Gastrocnemius medialis (tissue), 4 donors: ENCODE results near the gene RASSF4. TPM values are rescaled to one million over a fixed set of nuclear protein-coding genes. Genes with fewer than 3 reads are reported as not detected.

Source experiments
- ATAC-seq, 2 donors: fragments of 150-250 bp; one replicate each; pipeline ENCODE4 v1.9.1; 2016
- DNase-seq, 2 donors: peaks; one replicate each; pipeline ENCODE4 v3.0.0-alpha.2; 2019
- H3K27ac ChIP-seq, 4 donors: fragments of 200-600 bp; sonication (generic); 1 replicate in 1 of 4; 2 replicates in 3 of 4; pipeline ENCODE4 v1.5.1; 2016 to 2018; ENCODE audit warnings: mild to moderate bottlenecking in 2 of 4, moderate library complexity in 1 of 4
- H3K27me3 ChIP-seq, 3 donors: fragments of 200-600 bp; sonication (generic) in 2 of 3; 1 replicate in 1 of 3; 2 replicates in 2 of 3; pipeline versions ENCODE4 v1.5.1 to v1.6.0; 2016 to 2019; ENCODE audit warnings: mild to moderate bottlenecking in 1 of 3, moderate library complexity in 1 of 3
- H3K36me3 ChIP-seq, 2 donors: fragments of 200-600 bp; sonication (generic) in 1 of 2; one replicate each; pipeline ENCODE4 v1.5.1; 2017 to 2018
- H3K4me1 ChIP-seq, 2 donors: fragments of 200-600 bp; sonication (generic) in 1 of 2; one replicate each; pipeline ENCODE4 v1.5.1; 2016 to 2017; ENCODE audit warnings: mild to moderate bottlenecking in 2 of 2
- H3K4me3 ChIP-seq, 4 donors: fragments of 200-600 bp; sonication (generic) in 3 of 4; 1 replicate in 1 of 4; 2 replicates in 3 of 4; pipeline ENCODE4 v1.5.1; 2016 to 2019; ENCODE audit warnings: mild to moderate bottlenecking in 2 of 4
- H3K9me3 ChIP-seq, 3 donors: fragments of 200-600 bp; sonication (generic) in 2 of 3; 1 replicate in 1 of 3; 2 replicates in 2 of 3; pipeline ENCODE4 v1.5.1; 2016 to 2019
- POLR2A ChIP-seq, 2 donors: fragments of 450-650 bp; IDR thresholded peaks; one replicate each; pipeline ENCODE4 v1.6.1; 2017; ENCODE audit warnings: antibody characterized with exemption in 2 of 2, mild to moderate bottlenecking in 2 of 2, moderate library complexity in 2 of 2
- in situ Hi-C, 4 donors: fragments of 200-750 bp; cut with MboI; loops; one replicate each; pipeline versions ENCODE4 v1.15.0 to v1.8.0; 2017; ENCODE audit warnings: low sequenced_read_pairs in 4 of 4
- intact Hi-C: fragments of 100-400 bp; cut with DNase I; formaldehyde crosslinking; loops from one replicate; pipeline ENCODE4 v1.15.1; 2023; ENCODE audit warnings: low total_unique reads
- total RNA-seq, 4 donors: library from RNA; depleted of rRNA; stranded (reverse); fragments of >200 nt; gene quantifications; one replicate each; pipeline versions ENCODE4 v1.1.0 to v1.2.3, GENCODE V29; 2016
- TF ChIP-seq, protein P1 (sequence below), 5 experiments: fragments of 450-650 bp in 3 of 5; fragments of 200-600 bp in 2 of 5; sonication (generic) in 2 of 5; IDR thresholded peaks in 4 of 5; conservative IDR thresholded peaks in 1 of 5; 1 replicate in 4 of 5; 2 replicates in 1 of 5; pipeline ENCODE4 v1.5.1; 2016 to 2019; ENCODE audit warnings: antibody characterized with exemption in 5 of 5, mild to moderate bottlenecking in 3 of 5, moderate library complexity in 3 of 5

The RASSF4 gene
- total RNA-seq, 4 donors from 2014 or later = 9.4 to 39.7 (median 24.0) TPM

DNA sequence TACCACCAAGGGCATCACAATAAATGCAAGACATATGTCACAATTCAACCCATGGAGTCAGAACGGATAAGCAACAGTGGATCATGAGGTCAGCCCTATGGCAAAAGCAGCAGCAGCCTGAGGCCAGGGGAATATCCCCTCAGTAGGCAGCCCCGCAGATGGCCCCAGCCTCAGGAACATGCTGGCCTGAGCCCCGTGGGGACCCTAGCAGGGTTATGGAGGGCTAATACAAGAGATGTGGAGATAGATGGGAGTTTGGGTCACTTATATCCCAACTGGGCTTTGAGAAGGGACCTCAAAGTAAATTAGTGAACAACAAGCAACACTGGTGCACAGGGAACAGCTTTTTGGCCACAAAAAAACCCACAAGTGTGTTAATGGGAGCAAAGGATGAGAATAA lies 39.4 kb upstream of the RASSF4 start:
- Histone ChIP-seq H3K27me3 (no peaks in the 10 kb centered on the region), H3K9me3 (no peaks in the 10 kb centered on the region), H3K4me1 (no peaks in the 10 kb centered on the region), H3K36me3 (no peaks in the 10 kb centered on the region), H3K4me3 (no peak overlapping the region), H3K27ac (no peak overlapping the region)
- no peak for DNase-seq
- in situ Hi-C loops = no loop called here
- ATAC-seq = no peak
- intact Hi-C loops = no loop called here
- TF ChIP-seq POLR2A (IDR thresholded peaks at IDR 0.05) = no peak
- TF ChIP-seq, protein P1, sequence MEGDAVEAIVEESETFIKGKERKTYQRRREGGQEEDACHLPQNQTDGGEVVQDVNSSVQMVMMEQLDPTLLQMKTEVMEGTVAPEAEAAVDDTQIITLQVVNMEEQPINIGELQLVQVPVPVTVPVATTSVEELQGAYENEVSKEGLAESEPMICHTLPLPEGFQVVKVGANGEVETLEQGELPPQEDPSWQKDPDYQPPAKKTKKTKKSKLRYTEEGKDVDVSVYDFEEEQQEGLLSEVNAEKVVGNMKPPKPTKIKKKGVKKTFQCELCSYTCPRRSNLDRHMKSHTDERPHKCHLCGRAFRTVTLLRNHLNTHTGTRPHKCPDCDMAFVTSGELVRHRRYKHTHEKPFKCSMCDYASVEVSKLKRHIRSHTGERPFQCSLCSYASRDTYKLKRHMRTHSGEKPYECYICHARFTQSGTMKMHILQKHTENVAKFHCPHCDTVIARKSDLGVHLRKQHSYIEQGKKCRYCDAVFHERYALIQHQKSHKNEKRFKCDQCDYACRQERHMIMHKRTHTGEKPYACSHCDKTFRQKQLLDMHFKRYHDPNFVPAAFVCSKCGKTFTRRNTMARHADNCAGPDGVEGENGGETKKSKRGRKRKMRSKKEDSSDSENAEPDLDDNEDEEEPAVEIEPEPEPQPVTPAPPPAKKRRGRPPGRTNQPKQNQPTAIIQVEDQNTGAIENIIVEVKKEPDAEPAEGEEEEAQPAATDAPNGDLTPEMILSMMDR (IDR thresholded peaks at IDR 0.05 in 4 of 5, conservative IDR thresholded peaks at IDR 0.05 in 1 of 5) = no peak

DNA sequence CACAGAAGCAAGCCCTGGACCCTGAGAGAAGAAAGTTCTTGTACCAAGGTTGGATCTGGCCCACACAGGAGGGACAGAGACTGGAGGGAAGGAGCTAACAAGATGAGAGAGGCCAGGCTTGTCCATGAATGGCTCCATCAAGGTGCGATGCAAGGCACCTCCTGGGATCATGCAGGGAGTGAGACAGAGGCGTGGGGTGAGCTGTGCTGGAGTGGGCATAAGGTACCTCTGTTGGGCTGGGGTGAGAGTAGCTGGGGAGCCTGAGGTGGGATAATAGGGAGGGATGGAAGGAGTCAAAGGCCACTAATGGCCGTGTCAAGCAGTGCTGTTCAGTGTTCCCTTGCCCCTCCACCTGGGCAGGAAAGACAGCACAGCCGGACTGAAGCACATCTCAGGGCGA lies 38.5 kb upstream of the RASSF4 start:
- no peak for DNase-seq
- Histone ChIP-seq H3K27me3 (no peaks in the 10 kb centered on the region), H3K36me3 (no peaks in the 10 kb centered on the region), H3K4me1 (no peaks in the 10 kb centered on the region), H3K27ac (no peak overlapping the region), H3K9me3 (no peaks in the 10 kb centered on the region), H3K4me3 (no peak overlapping the region)
- no peak for TF ChIP-seq POLR2A (IDR thresholded peaks at IDR 0.05)
- TF ChIP-seq, protein P1 (IDR thresholded peaks at IDR 0.05 in 4 of 5, conservative IDR thresholded peaks at IDR 0.05 in 1 of 5) = no peak
- in situ Hi-C loops (no loop called here), intact Hi-C loops (no loop called here)
- no peak for ATAC-seq

DNA sequence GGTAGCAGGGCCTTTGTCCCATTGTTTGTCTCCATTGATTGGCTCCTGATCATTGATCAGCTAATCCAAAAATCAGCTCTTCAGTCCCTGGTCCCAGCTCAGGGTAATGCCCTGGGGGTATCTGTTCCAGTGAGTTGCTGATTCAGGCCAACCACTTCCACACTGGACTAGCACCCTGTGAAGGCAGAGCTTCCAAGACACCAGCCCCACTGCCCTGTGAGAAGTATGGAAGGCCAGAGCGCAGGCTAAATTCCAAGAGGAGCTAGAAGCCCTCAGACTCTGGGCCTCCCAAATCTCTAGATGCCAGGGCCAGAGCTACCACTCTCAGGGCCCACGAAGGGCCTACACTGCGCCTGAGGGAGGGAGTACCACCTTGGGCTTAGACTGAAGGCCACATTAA lies 38.1 kb upstream of the RASSF4 start:
- Histone ChIP-seq H3K4me1 (no peaks in the 10 kb centered on the region), H3K27me3 (no peaks in the 10 kb centered on the region), H3K4me3 (no peak overlapping the region), H3K36me3 (no peaks in the 10 kb centered on the region), H3K9me3 (no peaks in the 10 kb centered on the region), H3K27ac (no peak overlapping the region)
- ATAC-seq (no peak), DNase-seq (no peak)
- no peak for TF ChIP-seq POLR2A (IDR thresholded peaks at IDR 0.05)
- TF ChIP-seq, protein P1 (IDR thresholded peaks at IDR 0.05 in 4 of 5, conservative IDR thresholded peaks at IDR 0.05 in 1 of 5) = no peak
- in situ Hi-C loops = no loop called here
- intact Hi-C loops = no loop called here

DNA sequence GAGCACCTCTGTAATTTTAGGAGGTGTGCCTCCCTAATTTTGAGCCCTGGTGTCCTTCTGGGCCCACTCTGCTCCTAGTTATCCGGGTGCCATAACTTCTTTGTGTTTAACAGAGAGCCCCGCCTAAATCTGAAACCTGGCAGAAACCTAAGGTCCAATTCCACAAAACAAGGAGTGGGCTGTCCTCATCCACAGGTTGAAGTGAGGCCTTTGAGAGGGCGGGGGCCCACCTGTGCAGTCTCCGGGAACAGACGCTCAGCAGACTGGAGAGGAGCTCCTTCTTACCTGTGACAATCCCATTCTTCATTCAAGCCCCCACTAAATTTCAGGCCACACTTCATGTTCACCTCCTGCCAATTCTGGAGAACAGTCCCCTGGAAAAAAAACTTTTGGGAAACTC lies 37.6 kb upstream of the RASSF4 start:
- Histone ChIP-seq H3K9me3 (no peaks in the 10 kb centered on the region), H3K4me3 (no peak overlapping the region), H3K27ac (no peak overlapping the region), H3K36me3 (no peaks in the 10 kb centered on the region), H3K27me3 (no peaks in the 10 kb centered on the region), H3K4me1 (no peaks in the 10 kb centered on the region)
- no peak for DNase-seq
- in situ Hi-C loops = no loop called here
- TF ChIP-seq, protein P1 (IDR thresholded peaks at IDR 0.05 in 4 of 5, conservative IDR thresholded peaks at IDR 0.05 in 1 of 5) = no peak
- no peak for TF ChIP-seq POLR2A (IDR thresholded peaks at IDR 0.05)
- no peak for ATAC-seq
- intact Hi-C loops = no loop called here

DNA sequence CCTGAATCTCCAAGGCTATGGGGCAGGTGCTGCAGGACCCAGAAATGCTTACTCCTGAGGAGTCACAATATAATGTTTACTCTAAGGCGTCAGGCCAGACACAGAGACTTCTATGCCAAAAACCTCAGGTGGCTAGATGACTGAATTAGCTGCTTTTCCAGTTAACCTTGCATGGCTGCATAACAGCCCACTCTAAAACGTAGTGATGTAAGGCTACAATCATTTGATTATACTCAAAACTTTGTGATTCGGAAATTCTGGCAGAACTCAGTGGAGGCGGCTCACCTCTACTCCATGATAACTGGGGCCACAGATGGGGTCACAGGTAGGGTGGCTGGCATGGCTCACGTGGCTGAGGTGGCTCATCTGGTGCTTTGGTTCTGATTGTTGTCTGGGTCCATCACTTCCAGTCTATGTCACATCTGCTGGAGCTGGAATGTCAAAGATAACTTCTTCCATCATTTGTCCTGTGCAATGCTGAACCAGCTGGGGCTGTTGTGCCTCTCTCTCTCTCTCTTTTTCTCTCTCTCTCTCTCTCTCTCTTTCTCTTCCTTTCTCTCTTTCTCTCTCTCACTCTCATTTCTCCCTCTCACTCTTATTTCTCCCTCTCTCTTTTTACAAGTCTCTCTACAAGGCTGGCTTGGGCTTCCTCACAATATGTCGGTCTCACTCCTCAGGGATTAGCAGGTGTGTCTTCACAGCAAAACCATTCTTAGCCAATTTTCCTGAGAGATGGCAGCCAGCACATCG lies 36.6 kb upstream of the RASSF4 start:
- Histone ChIP-seq H3K27me3 (no peaks in the 10 kb centered on the region), H3K4me1 (no peaks in the 10 kb centered on the region), H3K27ac (no peak overlapping the region), H3K4me3 (no peak overlapping the region), H3K9me3 (no peaks in the 10 kb centered on the region), H3K36me3 (no peaks in the 10 kb centered on the region)
- intact Hi-C loops = no loop called here
- no peak for TF ChIP-seq POLR2A (IDR thresholded peaks at IDR 0.05)
- TF ChIP-seq, protein P1 (IDR thresholded peaks at IDR 0.05 in 4 of 5, conservative IDR thresholded peaks at IDR 0.05 in 1 of 5) = no peak
- DNase-seq (no peak), ATAC-seq (no peak)
- in situ Hi-C loops = no loop called here
